GM19240 (cell line): Measurements from ENCODE around the gene PMPCA.

Experiments
- DNase-seq: peaks from one replicate; pipeline ENCODE4 v3.0.0; 2011; ENCODE audit warnings: low spot score; ENCODE audit not compliant: insufficient read length

The PMPCA gene

DNA sequence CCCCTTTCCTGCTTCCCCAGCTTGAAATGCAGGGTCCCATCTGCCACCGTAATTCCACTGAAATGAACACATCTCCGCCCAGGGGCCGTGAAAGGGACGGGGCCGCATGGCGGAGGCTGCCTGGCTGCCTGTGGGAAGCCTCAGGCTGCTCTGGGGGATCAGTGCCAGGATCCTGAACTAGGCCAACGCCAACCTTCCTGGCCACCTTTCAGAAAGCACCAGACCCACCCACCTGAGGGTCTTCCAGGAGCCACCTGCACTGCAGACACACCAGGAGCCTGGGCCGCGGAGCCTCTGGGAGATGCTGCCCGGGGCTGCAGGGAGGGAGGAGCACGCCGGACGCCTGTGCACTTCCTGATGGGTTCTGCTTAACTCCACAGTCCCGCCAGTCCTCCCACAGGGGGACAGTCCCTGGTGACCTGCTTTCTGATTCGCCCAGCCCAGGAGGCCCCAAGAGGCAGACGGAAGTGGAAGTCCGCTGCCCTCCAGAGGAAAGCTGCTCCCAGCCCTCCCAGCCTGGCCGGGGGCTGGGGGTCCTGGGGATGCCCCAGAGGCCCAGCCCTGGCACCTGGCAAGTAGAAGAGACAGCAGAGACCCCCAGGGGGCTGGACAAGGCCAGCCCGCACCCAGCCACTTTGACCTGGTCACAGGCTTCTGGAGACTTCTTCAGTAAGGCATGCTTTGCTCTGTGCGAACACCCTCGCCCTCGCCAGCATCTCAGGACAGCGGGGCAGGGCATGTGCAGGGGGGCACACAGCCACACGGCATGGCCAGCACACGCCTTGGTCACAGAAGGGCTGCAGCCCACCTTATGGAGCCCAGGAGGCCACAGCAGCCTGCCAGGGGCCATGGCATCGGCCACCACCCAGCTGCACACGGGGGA is 36.9 kb upstream of the PMPCA start, which contains the start of gene CARD9:
Gene CARD9 (minus strand): TSS at position 370 of the 883 bp plus-strand sequence. CDS start 1,591 bp downstream, outside the sequence.
- DNase-seq, result no peak

DNA sequence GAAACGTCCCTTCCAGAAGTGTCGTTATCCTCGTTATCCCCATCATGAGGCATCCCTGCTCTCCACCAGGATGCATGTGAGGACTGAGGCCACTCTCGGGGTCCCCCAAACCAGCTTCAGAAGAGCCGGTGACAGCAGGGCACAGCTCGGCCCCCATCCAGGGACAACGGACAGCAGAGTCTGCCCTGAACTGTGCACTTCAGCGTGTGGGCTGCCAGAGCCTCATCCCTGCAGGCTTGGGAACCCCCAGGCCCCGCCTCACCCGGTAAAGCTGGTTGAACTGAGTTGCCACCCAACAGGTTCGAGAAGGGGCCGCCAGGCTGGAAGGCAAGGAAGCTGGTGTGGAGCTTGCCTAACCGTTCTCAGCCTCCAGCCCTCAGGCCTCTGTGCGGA is 36.3 kb upstream of the PMPCA start:
- no peak for DNase-seq

DNA sequence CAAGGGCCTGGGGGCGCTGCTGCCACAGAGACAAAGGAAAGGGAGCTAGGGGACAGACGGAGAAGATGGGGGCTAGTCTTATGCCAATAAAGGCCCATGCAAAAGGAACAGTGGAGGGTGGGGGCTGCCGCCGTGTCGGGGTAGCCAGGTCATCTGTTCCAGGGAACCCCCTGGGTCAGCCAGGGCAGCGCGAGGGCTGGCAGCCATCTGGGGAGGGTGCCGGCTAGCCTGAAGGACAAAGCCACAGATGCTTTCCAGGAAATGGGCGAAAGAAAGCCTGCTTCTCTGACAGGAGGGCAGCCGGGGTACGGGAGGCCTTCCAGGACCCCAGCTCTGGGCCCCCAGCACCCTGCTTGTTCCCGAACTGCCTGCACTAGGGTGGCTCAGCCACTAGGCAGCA is 35.4 kb upstream of the PMPCA start:
- DNase-seq, result no peak

DNA sequence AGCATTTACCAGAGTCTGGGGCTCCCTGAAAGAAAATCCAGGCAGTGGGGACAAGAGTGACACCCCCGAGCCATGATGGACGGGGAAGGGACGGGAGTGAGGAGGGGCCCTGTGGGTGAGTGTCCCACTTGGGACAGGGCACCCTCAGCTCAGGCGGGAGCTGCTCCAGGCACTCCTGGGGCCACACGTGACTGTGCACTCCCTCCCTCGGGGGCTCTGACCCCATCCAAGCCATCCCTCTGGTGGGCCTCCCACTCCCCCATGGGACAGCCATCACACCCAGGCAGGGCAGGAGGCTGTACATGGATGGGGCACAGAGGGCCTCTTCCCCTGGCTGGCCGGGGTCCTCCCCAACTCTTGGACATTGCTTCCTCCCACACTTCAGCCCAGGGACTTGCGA is 34.0 kb upstream of the PMPCA start:
- DNase-seq, result no peak

DNA sequence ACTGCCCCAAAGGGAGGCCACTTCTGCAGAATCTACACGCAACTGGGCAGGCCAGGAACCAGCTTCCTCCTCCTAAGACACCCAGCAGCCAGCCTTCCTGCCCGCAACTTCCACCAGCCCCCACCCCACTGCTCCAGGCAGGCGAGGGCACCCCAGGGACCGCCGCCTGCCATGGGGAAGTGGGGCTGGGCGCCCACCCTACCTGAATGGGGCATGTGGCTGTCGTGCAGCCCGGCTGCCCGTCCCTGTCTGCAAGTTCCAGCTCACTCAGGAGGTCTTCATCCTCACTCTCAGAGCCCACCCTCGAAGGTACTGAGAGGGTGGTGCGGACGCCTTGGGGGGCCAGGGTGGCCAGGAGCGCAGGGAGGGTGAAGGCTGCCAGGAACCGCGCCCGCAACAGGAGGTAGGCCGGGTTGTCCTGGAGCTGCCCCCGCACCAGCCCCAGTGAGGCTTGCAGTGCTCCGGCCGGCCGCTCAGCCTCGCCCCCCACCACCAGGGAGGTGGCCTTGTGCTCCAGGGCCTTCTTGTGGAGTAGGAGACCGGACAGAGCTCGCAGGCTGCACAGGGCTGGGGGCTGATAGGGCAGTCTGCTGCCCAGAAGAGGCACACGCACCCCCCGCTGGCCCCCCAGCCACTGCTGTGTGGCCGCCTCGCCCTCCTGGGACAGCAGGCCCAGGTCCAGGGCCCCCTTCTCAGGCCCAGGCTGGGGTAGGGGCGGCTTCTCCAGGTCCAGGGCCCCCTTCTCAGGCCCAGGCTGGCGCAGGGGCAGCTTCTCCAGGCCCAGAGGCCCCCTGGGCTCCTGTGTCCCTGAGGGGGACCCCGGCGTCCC is 32.9 kb upstream of the PMPCA start:
- no peak for DNase-seq

DNA sequence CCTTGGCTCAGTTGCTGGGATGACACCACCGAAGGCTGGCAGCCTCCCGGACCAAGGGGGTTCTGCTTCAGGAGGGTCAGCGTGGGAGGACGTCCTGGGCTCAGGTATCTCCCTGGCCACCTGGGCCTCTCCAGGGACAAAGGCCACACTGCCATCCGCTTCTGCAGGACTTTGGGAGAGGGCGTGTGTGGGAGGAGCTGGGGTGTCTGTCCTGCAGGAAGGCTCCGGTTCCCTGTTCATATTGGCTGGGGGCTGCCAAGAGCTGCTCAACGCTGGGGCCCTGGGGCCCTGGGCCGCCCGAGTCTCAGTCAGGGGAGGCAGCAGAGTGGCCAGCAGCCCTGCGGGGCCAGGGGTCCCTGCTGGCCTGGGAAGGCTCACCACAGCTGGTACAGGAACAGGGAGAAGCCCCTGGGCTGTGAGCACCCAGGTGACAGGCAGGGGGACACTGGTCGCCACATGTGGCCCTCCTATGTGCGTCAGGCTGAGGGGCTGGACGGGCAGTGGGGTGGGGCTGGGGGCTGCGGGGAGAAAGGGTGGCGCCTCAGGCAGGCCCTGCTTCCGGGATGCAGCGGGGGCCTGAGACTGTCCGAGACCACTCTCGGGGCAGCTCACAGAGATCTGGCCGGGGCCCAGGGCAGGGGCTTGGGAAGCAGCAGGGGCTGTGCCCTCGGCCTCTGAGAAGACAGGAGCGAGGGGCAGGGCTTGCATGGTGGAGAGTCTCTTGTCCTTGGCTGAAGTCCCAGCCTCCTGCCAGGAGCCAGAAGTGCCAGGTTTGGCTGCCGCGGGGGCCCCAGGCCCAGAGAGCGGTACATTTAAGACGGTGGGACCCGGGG is 32.1 kb upstream of the PMPCA start:
- DNase-seq, result no peak

DNA sequence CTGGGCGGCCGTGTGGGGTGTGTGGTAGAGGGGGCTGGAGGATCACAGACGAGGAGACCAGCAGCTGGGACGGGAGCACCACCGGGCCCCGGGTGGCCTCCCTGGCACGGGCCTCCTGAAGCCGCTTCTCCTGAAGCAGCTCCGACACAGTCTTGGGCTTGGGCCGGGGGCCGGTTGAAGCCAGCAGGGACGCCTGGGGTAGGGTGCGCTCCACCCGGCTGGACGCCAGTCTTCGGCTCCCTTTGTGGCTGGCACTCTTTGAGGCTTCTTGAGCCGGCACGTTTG is 31.5 kb upstream of the PMPCA start:
- DNase-seq, result no peak

DNA sequence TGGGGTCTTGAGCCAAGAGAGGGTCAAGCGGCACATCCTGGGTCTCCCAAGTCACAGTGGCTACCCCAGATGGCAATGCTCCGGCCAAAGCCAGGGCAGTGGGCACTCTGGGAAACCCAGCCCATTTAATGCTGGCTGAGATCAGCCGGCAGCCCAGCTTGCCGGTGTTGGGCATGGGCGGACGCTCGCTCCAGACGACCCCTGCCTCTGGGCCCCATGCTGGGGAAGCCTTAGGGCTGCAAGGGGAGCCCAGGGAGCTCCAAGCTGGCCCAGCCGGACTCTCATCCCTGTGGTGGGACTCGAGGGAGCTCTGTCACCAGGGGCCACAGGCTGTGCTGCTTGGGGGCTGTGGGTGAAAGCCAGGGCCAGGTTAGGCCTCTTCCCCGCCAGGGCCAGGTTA is 31.1 kb upstream of the PMPCA start:
- DNase-seq, result no peak

DNA sequence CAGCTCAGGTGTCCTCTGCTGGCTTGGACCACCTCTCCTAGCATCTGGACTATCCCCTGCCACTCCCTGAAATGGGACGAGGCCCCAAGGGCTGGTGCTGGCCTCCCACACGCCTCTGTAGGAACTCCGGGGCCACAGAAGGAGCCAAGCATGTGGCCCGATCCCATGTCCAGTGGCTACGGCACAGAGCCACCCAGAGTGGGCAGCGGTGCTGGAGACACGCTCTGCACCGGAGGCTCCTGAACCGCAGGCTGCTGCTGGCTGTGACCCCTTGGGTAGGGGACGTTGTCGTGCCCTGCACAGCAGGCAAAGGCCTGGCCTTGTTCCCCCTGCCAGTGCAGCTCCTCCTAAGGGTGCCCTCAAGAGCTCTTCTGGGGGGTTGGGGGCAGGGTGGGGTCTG is 30.6 kb upstream of the PMPCA start:
- no peak for DNase-seq

DNA sequence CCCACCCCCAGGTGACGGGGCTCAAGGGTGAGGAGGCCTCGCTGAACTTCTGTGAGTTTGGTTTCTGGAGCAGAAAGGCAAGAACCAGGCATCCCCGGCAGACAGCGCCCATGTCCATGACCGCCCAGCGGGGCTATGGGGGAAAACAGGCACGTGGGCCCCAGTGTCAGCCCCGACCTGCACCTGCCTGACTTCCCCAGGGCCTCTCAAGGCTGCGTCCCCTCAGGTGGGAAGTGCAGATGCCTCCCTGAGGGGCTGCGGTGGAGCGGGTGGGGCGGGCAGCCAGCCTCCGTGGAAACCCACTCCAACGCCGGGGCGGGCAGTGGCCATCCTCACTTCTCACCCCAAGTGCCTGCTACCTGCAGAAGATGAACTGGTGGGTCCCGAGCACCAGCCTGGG is 30.1 kb upstream of the PMPCA start:
- no peak for DNase-seq

DNA sequence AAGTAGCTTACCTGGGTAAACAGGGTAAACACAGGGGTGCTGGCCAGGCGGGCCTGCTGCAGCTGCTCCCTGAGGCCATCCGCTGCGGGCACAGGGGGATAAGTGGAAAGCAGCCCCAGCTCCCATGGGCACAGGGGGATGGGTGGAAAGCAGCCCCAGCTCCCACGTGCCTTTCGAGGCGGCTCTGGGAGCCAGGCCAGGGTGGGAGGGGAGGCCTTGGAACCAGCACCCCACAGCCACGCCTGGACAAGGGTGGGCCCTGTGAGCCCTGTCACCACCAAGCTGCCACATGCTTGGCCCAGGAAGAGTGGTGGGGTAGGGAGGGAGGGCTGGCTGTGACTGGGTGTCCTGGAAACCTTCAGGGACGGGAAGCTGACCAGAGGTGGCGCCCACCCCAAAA is 29.1 kb upstream of the PMPCA start:
- DNase-seq, result no peak

DNA sequence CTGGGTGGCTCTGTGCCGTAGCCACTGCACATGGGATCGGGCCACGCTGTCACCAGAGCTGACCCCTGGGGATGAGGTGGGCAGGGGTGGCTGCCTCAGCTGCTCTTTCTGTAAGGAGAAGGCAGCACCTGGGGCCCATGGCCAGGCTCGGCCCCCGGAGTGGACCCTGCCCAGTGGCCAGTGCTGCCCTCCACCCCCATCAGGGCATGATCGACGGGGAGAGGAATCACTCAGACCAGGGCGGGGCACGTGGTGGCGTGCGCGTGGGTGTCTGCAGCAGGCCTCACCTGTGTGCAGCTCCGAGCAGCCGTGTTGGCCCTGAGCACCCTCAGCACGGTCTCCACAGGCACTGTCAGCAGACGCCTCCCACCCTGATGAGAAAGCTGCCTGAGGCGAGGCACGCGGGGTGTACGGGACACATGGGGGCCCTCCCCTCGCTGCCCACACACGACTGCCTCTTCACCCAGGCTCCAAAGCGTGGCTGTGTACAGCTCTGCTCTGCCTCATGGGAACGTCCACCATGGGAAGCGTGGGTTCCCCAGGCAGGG is 28.4 kb upstream of the PMPCA start:
- no peak for DNase-seq

DNA sequence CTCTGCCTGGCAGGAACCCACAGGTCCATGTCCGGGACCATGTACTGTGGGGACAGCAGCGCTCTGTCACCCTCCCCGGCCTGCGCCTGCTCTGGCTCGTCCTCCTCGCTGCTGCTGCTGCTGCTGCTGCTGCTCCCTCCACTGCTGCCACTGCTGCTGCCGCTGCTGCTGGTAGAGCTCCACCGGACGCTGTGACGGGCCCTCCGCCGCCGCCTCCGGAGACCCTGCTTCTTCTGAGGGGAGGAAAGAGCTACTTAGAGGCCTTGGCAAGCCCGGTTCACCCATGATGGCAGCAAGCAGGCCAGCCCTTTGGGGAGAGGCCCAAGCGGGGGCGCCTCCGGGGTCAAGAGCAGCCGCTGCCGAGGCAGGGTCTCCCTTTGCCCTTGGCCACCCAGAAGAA is 27.0 kb upstream of the PMPCA start:
- DNase-seq, result no peak

DNA sequence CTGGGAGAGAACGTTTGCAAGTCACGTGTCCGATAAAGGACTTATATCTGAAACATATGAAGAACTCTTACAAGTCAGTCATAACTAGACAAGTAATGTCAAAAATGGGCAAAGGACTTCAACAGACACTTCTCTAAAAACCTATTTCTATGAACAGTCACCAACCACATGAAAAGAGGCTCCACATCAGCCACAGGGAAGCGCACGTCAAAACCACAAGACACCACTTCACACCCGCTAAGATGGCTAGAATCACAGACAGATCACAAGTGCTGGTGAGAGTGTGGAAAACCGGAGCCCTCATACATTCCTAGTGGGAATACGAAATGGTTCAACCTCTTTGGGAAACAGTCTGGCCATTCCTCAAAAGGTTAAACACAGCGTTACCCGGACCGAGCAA is 25.4 kb upstream of the PMPCA start:
- DNase-seq, result no peak

DNA sequence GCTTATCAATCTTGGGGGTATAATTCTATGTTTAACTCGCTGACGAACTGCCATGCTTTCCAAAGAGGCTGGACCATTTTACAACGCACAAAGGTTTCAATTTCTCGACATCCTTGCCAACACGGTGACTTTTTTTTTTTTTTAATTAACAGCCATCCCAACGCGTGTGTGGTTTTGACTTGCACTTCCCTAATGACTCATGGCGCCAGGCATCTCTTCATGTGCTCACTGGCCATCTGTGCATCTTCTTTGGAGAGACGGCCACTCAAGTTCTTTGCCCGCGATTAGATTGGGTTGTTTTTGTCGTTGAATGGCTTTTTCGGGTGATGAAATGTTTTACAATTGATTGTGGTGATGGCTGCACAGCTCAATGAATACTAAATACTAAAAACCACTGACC is 24.4 kb upstream of the PMPCA start:
- no peak for DNase-seq

DNA sequence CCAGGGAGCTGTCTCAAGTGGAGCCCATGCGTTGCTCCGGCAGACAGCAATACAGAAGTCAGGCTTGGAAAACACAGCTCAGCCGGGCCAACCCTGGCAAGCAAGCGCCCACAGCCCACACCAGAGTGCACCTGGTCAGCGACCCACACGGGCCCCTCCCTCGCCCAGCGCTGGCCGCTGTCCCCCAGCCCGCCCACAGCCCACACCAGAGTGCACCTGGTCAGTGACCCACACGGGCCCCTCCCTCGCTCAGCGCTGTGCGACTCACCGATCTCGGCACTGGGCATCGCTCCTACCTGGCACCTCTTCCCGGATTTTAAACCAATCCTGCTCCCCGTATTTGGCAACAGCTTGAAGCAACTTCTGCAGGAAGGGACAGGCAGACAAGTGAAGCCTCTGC is 23.2 kb upstream of the PMPCA start:
- no peak for DNase-seq

DNA sequence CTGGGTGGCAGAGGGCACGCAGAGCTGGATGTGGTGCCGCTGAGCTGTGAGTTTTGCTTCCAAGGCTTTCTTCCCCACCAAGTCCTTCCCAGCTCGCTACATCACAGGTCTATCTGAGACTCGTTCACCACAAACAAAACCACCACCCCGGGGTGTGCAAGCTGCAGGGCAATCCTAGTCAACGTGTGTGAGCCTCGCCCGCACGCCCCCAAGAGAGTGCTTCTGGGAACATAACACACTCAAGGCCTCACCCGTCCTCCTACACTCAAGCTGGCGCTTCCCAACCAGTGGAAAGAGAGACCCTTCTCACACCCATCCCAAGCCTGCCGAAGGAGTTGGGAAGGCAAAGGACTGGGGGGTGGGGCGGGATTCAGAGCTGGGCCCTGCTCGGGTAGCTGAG is 21.1 kb upstream of the PMPCA start:
- no peak for DNase-seq

DNA sequence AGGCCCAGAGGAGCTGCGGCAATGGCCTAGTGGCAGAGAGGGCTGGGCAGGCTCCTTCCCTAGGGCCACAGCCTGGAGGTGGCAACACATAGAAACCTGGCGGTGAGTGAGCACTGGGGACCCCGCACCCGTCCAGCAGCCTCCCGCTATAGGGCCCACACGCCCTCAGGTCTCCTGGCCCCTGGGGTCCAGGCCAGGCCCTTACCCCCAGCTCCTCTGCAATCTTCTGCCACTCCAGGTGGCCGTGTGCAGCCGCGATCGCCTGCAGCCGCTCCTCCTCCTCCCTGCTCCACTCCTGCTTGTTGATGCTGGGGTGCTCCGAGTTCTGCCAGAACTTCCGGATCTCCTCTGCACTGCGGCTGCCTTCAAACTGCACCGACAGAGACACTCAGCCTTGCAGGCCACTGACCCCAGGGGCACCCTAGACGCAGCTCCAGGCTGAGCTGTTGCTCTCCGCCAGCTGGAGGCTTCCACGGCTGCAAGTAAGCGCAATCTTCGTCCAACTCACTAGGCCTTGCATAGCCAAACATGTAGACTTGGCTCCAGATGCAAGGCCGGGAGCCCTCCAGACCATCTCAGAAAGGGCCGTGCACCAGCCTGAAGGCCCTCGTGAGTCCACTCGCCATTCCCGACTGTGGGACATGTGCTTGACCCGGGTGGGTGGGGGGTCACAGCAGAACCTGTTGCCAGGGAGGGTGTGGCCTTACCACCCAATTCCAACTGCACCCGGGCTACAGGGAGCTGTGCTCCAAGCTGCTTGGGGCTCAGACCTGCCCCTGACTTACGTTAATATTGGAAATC is 18.5 kb upstream of the PMPCA start:
- DNase-seq, result no peak

DNA sequence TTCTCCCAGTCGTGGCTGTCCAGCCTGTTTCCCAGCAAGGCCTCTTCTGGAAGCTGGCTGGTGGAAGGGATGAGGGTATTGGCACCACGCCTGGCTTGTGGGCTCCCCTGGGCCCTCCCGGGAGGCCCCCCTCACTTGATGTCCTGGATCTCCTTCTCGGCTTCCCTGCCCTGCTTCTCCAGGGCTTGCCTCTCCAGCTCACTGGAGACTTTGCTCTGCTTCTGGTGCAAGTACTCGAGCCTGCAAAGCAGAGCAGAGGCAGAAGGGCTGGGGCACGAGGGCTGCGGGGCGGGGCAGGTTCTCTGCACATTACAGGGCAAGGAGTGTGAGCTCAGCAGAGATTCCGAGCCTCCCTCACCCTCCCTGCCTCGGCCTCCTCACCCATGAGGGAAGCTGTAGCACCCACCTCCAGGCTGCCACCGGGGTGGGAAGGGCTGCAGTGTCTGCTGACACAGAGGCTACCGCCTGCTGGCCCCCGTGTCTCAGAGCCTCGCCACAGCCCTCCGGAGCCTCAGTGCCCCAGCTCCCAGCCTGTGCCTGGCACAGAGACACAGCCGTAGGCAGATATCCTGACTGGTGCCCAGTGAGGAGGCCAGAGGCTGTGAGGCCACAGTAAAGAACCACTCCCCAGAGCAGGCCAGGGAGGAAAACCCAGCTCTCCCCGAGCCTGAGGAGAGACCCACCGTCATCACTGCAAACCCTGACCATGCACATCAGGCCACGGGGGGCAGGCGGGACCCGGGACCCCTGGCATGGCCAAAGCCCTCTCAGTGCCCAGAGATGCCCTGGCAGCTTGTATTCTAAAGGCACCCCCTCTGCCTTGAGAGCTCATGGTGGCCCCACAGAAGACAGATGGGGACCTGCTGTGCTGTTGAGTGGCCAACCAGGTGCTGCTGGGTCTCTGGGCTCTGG is 17.7 kb upstream of the PMPCA start:
- no peak for DNase-seq

DNA sequence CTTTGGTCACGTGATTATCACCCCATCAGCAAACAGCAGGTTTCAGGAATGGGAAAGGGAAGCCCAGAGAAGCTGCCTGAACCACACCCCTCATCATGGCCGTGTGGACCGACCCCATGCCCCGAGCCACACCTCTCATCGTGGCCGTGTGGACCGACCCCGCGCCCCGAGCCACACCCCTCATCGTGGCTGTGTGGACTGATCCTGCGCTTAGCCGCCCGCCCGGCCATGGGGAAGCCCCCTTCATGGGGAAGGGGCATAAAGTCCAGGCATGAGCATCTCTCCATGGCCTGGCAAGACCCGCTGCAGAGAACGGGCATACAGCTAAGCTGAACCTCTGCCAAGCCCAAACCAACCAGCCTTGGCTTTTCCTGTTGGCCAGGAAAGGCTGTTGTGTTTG is 16.9 kb upstream of the PMPCA start:
- DNase-seq, result no peak
